ENCODE results near the gene TXNL4A.

TXNL4A gene

DNA sequence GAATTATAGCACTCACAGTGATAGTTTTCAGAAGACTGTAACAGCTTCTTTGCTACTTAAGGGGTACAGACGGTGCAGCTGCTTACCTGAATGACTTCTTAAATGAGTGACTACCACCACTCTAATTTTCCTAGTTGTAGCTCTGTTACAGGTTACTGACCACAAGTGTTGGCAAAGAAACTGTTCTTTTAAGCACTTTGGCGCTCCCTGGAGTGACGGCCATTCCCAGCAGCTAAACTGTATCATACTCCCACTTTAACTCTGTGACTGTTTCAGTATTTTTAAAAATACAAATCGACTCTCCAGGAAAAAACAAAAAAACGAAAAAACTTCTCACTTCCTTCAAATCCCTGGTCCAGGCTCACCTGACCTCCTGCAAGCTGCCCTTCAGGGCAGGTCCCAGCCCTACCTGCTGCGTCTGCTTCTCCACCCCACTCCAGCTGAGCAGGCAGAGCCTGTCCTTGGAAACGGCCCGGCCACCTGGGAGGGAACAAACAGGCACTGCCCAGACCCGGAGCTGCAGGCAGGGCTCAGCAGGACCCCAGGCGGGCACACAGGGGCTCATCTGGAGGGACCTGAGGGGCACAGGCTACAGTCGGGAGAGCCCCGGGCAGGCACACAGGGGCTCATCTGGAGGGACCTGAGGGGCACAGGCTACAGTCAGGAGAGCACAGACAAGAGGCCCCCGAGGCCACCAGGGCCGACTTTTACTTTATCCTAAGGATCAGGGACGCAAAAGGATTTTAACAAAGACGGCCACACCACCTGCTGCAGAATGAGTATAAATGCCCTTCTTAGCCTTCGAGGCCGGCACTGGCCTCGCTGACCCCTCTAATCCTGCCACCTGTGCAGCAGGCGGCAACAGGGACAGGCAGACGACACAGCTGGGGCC lies 61.4 kb downstream of the TXNL4A start:
- H3K27ac ChIP-seq = no peak overlapping the region
- TF ChIP-seq, protein P1, sequence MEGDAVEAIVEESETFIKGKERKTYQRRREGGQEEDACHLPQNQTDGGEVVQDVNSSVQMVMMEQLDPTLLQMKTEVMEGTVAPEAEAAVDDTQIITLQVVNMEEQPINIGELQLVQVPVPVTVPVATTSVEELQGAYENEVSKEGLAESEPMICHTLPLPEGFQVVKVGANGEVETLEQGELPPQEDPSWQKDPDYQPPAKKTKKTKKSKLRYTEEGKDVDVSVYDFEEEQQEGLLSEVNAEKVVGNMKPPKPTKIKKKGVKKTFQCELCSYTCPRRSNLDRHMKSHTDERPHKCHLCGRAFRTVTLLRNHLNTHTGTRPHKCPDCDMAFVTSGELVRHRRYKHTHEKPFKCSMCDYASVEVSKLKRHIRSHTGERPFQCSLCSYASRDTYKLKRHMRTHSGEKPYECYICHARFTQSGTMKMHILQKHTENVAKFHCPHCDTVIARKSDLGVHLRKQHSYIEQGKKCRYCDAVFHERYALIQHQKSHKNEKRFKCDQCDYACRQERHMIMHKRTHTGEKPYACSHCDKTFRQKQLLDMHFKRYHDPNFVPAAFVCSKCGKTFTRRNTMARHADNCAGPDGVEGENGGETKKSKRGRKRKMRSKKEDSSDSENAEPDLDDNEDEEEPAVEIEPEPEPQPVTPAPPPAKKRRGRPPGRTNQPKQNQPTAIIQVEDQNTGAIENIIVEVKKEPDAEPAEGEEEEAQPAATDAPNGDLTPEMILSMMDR (conservative IDR thresholded peaks at IDR 0.05; ENCODE audit: low read depth, low read length) = no peak
- no peak overlapping the region for H3K9ac ChIP-seq
- no peaks in the 10 kb centered on the region for H3K27me3 ChIP-seq (ENCODE audit: insufficient read depth, low read depth)
- H3K4me3 ChIP-seq (IDR thresholded peaks at IDR 0.05; ENCODE audit: insufficient read depth, low read depth, low read length) = no peak overlapping the region
- H3K4me2 ChIP-seq = no peak overlapping the region
- no peaks in the 10 kb centered on the region; the same call in 1 of the 2 replicates for H3K79me2 ChIP-seq (ENCODE audit: insufficient read depth, low read depth)
- no peak overlapping the region for H2AFZ ChIP-seq (ENCODE audit: low read depth)
- peaks cover 5% of the 10 kb centered on the region; the same call in 1 of the 2 replicates for H3K36me3 ChIP-seq (ENCODE audit: insufficient read depth)
- H3K4me1 ChIP-seq (ENCODE audit: low read depth, poor library complexity, severe bottlenecking) = no peaks in the 10 kb centered on the region
- H4K20me1 ChIP-seq (ENCODE audit: insufficient read depth) = no peaks in the 10 kb centered on the region

- TF ChIP-seq, protein P1 (conservative IDR thresholded peaks at IDR 0.05; ENCODE audit: low read depth, low read length) = no peak
- no peak overlapping the region for H3K4me2 ChIP-seq
- peaks cover 5% of the 10 kb centered on the region; the same call in 1 of the 2 replicates for H3K36me3 ChIP-seq (ENCODE audit: insufficient read depth)
- no peaks in the 10 kb centered on the region; the same call in 1 of the 2 replicates for H3K79me2 ChIP-seq (ENCODE audit: insufficient read depth, low read depth)
- H3K27ac ChIP-seq = no peak overlapping the region
- no peaks in the 10 kb centered on the region for H3K4me1 ChIP-seq (ENCODE audit: low read depth, poor library complexity, severe bottlenecking)
- no peak overlapping the region for H3K9ac ChIP-seq
- no peaks in the 10 kb centered on the region for H4K20me1 ChIP-seq (ENCODE audit: insufficient read depth)
- H3K4me3 ChIP-seq (IDR thresholded peaks at IDR 0.05; ENCODE audit: insufficient read depth, low read depth, low read length) = no peak overlapping the region
- H2AFZ ChIP-seq (ENCODE audit: low read depth) = no peak overlapping the region
- no peaks in the 10 kb centered on the region for H3K27me3 ChIP-seq (ENCODE audit: insufficient read depth, low read depth)
Observed at GRCh38 chr18:79926306-79926705, 62.1 kb downstream of the TXNL4A start.

GRCh38 chr18:79924814-79925731 lies 63.3 kb downstream of the TXNL4A start:
- no peak overlapping the region for H3K4me3 ChIP-seq (IDR thresholded peaks at IDR 0.05; ENCODE audit: insufficient read depth, low read depth, low read length)
- H3K4me1 ChIP-seq (ENCODE audit: low read depth, poor library complexity, severe bottlenecking) = no peaks in the 10 kb centered on the region
- no peak overlapping the region for H2AFZ ChIP-seq (ENCODE audit: low read depth)
- no peak overlapping the region for H3K9ac ChIP-seq
- H3K27me3 ChIP-seq (ENCODE audit: insufficient read depth, low read depth) = no peaks in the 10 kb centered on the region
- H4K20me1 ChIP-seq (ENCODE audit: insufficient read depth) = no peaks in the 10 kb centered on the region
- no peak overlapping the region for H3K4me2 ChIP-seq
- H3K79me2 ChIP-seq (ENCODE audit: insufficient read depth, low read depth) = no peaks in the 10 kb centered on the region; the same call in 1 of the 2 replicates
- no peak overlapping the region for H3K27ac ChIP-seq
- H3K36me3 ChIP-seq (ENCODE audit: insufficient read depth) = peaks cover 5% of the 10 kb centered on the region; the same call in 1 of the 2 replicates
- TF ChIP-seq, protein P1 (conservative IDR thresholded peaks at IDR 0.05; ENCODE audit: low read depth, low read length) = no peak

DNA sequence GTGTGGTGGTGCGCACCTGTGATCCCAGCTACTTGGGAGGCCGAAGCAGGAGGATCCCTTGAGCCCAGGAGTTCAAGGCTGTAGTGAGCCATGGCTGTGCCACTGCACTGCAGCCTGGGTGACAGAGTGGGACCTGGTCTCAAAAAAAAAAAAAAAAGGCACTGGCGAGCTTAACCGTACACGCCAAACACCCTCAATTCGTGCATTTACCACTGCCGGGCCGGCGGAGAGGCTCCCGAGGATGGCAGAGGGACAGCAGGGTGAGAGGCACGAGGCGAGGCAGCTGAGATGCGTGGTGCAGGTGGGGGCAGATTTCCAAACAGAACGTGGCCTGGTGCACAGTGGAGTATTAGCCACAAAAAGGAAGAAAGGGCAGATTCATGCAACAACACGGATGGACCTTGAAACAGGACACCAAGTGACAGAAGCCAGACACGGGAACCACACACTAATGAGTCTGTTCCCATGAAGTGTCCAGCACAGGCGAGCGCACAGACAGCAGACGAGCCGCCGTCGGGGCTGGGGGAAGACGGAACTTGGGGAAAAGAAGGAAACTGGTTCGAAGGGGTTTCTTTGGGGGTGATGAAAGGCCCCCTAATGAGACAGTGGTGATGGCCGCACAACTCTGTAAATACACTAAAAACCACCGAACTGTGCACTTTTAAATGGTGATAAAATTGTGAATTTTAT lies 64.3 kb downstream of the TXNL4A start:
- Histone ChIP-seq H3K27me3 (ENCODE audit: insufficient read depth, low read depth) (no peaks in the 10 kb centered on the region), H4K20me1 (ENCODE audit: insufficient read depth) (no peaks in the 10 kb centered on the region), H3K4me1 (ENCODE audit: low read depth, poor library complexity, severe bottlenecking) (no peaks in the 10 kb centered on the region), H3K27ac (no peak overlapping the region), H3K9ac (no peak overlapping the region), H2AFZ (ENCODE audit: low read depth) (no peak overlapping the region), H3K4me3 (IDR thresholded peaks at IDR 0.05; ENCODE audit: insufficient read depth, low read depth, low read length) (no peak overlapping the region), H3K36me3 (ENCODE audit: insufficient read depth) (no peaks in the 10 kb centered on the region; the same call in 1 of the 2 replicates), H3K79me2 (ENCODE audit: insufficient read depth, low read depth) (no peaks in the 10 kb centered on the region; the same call in 1 of the 2 replicates), H3K4me2 (no peak overlapping the region)
- TF ChIP-seq, protein P1 (conservative IDR thresholded peaks at IDR 0.05; ENCODE audit: low read depth, low read length) = no peak
